MG63 (cell line): ENCODE data around the gene DIS3L2. TPM values are rescaled to one million over a fixed set of nuclear protein-coding genes. Genes with fewer than 3 reads are reported as not detected.
"Not testable (repeated sequence)": the region's sequence is repeated elsewhere in the genome, so short reads cannot be mapped to it uniquely, and the experiment has no call there.

Experiments used
- DNase-seq: peaks from one replicate; pipeline ENCODE4 v3.0.0-alpha.2; 2020
- H3K27me3 ChIP-seq: fragments of 250-450 bp; sonication (Bioruptor Pico); 2 replicates; pipeline ENCODE4 v1.5.1; 2020; ENCODE audit warnings: mild to moderate bottlenecking, moderate library complexity
- H3K36me3 ChIP-seq: fragments of 250-450 bp; sonication (Bioruptor Pico); 2 replicates; pipeline ENCODE4 v1.5.1; 2020; ENCODE audit warnings: mild to moderate bottlenecking, moderate library complexity
- H3K4me3 ChIP-seq: fragments of 250-450 bp; sonication (Bioruptor Pico); 2 replicates; pipeline ENCODE4 v1.5.1; 2020; ENCODE audit warnings: mild to moderate bottlenecking, moderate library complexity
- H3K9me3 ChIP-seq: fragments of 250-450 bp; sonication (Bioruptor Pico); 2 replicates; pipeline ENCODE4 v1.5.1; 2020; ENCODE audit warnings: mild to moderate bottlenecking, moderate library complexity
- total RNA-seq: library from RNA; depleted of rRNA; stranded (reverse); fragments of >200 nt; shearing (Covaris generic); gene quantifications from 2 replicates; pipeline ENCODE4 v1.2.3, GENCODE V29; 2014; ENCODE audit warnings: low replicate concordance; rRNA removed

Gene DIS3L2
- total RNA-seq, 1 experiment from 2014 or later, result 17.2 TPM

- not testable (repeated sequence) for DNase-seq, H3K36me3 ChIP-seq, H3K4me3 ChIP-seq, H3K9me3 ChIP-seq, H3K27me3 ChIP-seq
These were observed 417.2 kb downstream of the DIS3L2 start, which contains the start of gene ALPP for GRCh38 chr2:232378735-232379151. ALPP (plus strand) TSS chr2:232378751; CDS start chr2:232378803, 52 bp downstream.

- DNase-seq, H3K4me3 ChIP-seq, H3K36me3 ChIP-seq, H3K27me3 ChIP-seq, H3K9me3 ChIP-seq: not testable (repeated sequence)
These were observed 418.4 kb downstream of the DIS3L2 start for GRCh38 chr2:232379610-232380590.

GRCh38 chr2:232381204-232382031, 419.9 kb downstream of the DIS3L2 start:
- H3K4me3 ChIP-seq, H3K9me3 ChIP-seq, DNase-seq, H3K36me3 ChIP-seq: not testable (repeated sequence)
- peaks cover 20% of the 10 kb centered on the region for H3K27me3 ChIP-seq

GRCh38 chr2:232382331-232383225, 421.1 kb downstream of the DIS3L2 start:
- Histone ChIP-seq H3K27me3 (peaks cover 32% of the 10 kb centered on the region), H3K9me3 (no peaks in the 10 kb centered on the region), H3K4me3 (no peak overlapping the region), H3K36me3 (no peaks in the 10 kb centered on the region)
- DNase-seq, result no peak

GRCh38 chr2:232384466-232384865, 423.0 kb downstream of the DIS3L2 start:
- no peak for DNase-seq
- Histone ChIP-seq H3K36me3 (no peaks in the 10 kb centered on the region), H3K4me3 (no peak overlapping the region), H3K27me3 (peaks cover 33% of the 10 kb centered on the region), H3K9me3 (no peaks in the 10 kb centered on the region)

- not testable (repeated sequence) for DNase-seq, H3K36me3 ChIP-seq, H3K4me3 ChIP-seq, H3K9me3 ChIP-seq
- H3K27me3 ChIP-seq, result peaks cover 33% of the 10 kb centered on the region
These were observed 423.5 kb downstream of the DIS3L2 start for GRCh38 chr2:232385058-232385457.

GRCh38 chr2:232385660-232386489, 424.4 kb downstream of the DIS3L2 start:
- H3K4me3 ChIP-seq, result no peak overlapping the region
- H3K27me3 ChIP-seq, result peaks cover 33% of the 10 kb centered on the region
- H3K36me3 ChIP-seq, result no peaks in the 10 kb centered on the region
- no peaks in the 10 kb centered on the region for H3K9me3 ChIP-seq
- no peak for DNase-seq

GRCh38 chr2:232386490-232386739, 424.9 kb downstream of the DIS3L2 start:
- Histone ChIP-seq H3K9me3 (no peaks in the 10 kb centered on the region), H3K36me3 (no peaks in the 10 kb centered on the region), H3K27me3 (peaks cover 33% of the 10 kb centered on the region), H3K4me3 (no peak overlapping the region)
- DNase-seq, result no peak

Other genes with a start within 250 kb of the DIS3L2 start
- gene PDE6D, start 180.4 kb upstream of the DIS3L2 start, total RNA-seq, result 29.7 and 35.9 TPM in 2 replicates
- gene COPS7B, start 175.3 kb upstream of the DIS3L2 start, total RNA-seq, result 40.6 and 56.4 TPM in 2 replicates
- not detected in 2 replicates for gene NPPC, start 35.3 kb upstream of the DIS3L2 start, total RNA-seq